B cell (primary cell): ENCODE data around the gene TACR2. TPM values are rescaled to one million over a fixed set of nuclear protein-coding genes. Genes with fewer than 3 reads are reported as not detected.

ENCODE experiments used
- ATAC-seq: fragments of 200-7000 bp; cut with Tn5 transposase; one replicate; pipeline ENCODE4 v1.10.0; 2021; ENCODE audit warnings: low read depth, mild to moderate bottlenecking, moderate number of reproducible peaks, moderate library complexity
- CTCF ChIA-PET: fragments of 350-600 bp; sonication (Branson Sonifier 250); formaldehyde crosslinking; loops from one replicate; lab custom pipeline; 2021; ENCODE audit warnings: antibody characterized with exemption, inconsistent platforms; lab: Charles Lee
- POLR2A ChIA-PET: fragments of 350-600 bp; sonication (Branson Sonifier 250); formaldehyde crosslinking; loops from one replicate; lab custom pipeline; 2021; ENCODE audit warnings: antibody characterized with exemption; lab: Charles Lee
- DNase-seq: peaks from one replicate; pipeline ENCODE4 v3.0.0; 2013
- H2AFZ ChIP-seq: 2 replicates; pipeline ENCODE4 v1.6.1; 2012; ENCODE audit warnings: mild to moderate bottlenecking, low read depth, low read length; ENCODE audit not compliant: insufficient read depth, poor library complexity, severe bottlenecking
- H3K27ac ChIP-seq, 2 donors: 1 replicate in 1 of 2; 2 replicates in 1 of 2; pipeline ENCODE4 v1.5.1; 2012 to 2013; ENCODE audit warnings: low read length in 2 of 2, mild to moderate bottlenecking in 2 of 2, moderate library complexity in 1 of 2
- H3K27me3 ChIP-seq, 4 experiments: fragments of 200-600 bp in 1 of 4; sonication (generic) in 1 of 4; replicated peaks in 1 of 4; 1 replicate in 2 of 4; 2 replicates in 2 of 4; pipeline versions ENCODE4 v1.6.1 to v1.7.0; 2013 to 2016; ENCODE audit warnings: low read length in 3 of 4, mild to moderate bottlenecking in 2 of 4, mixed read lengths in 1 of 4, moderate library complexity in 1 of 4; ENCODE audit not compliant: insufficient read depth in 4 of 4, control insufficient read depth in 3 of 4; ENCODE audit errors: control extremely low read depth in 1 of 4
- H3K36me3 ChIP-seq, 2 experiments: replicated peaks in 1 of 2; 1 replicate in 1 of 2; 2 replicates in 1 of 2; pipeline versions ENCODE4 v1.6.1 to v1.7.1; 2013; ENCODE audit warnings: low read length in 1 of 2; ENCODE audit not compliant: insufficient read depth in 2 of 2, control insufficient read depth in 1 of 2; ENCODE audit errors: control extremely low read depth in 1 of 2, extremely low read depth in 1 of 2
- H3K4me1 ChIP-seq, 2 donors: fragments of 200-600 bp in 1 of 2; sonication (generic) in 1 of 2; 1 replicate in 1 of 2; 2 replicates in 1 of 2; pipeline versions ENCODE4 v1.5.1 to v1.6.1; 2013 to 2017; ENCODE audit warnings: low read length in 2 of 2; ENCODE audit not compliant: control insufficient read depth in 2 of 2, insufficient read depth in 2 of 2
- H3K4me2 ChIP-seq: replicated peaks from 2 replicates; pipeline ENCODE3; 2012; ENCODE audit warnings: mild to moderate bottlenecking, low read depth, low read length; ENCODE audit not compliant: poor library complexity, severe bottlenecking
- H3K4me3 ChIP-seq, 5 experiments: fragments of 200-600 bp in 1 of 5; sonication (generic) in 1 of 5; 1 replicate in 3 of 5; 2 replicates in 2 of 5; pipeline versions ENCODE4 v1.5.1 to v1.7.0; 2011 to 2016; ENCODE audit warnings: low read length in 4 of 5, mild to moderate bottlenecking in 4 of 5, low read depth in 2 of 5, control low read depth in 1 of 5, moderate library complexity in 1 of 5; ENCODE audit not compliant: insufficient read depth in 1 of 5; ENCODE audit errors: control extremely low read depth in 1 of 5, extremely low read depth in 1 of 5
- H3K79me2 ChIP-seq: fragments of 200-600 bp; sonication (generic); one replicate; pipeline ENCODE4 v1.6.0; 2016; ENCODE audit warnings: low read length; ENCODE audit not compliant: control insufficient read depth, insufficient read depth
- H3K9ac ChIP-seq: fragments of 200-600 bp; sonication (generic); 2 replicates; pipeline ENCODE4 v1.6.1; 2017; ENCODE audit warnings: mild to moderate bottlenecking, low read length, moderate library complexity
- H3K9me3 ChIP-seq, 3 donors: one replicate each; pipeline versions ENCODE4 v1.6.1 to v1.7.1; 2013; ENCODE audit warnings: low read length in 2 of 3; ENCODE audit not compliant: control insufficient read depth in 2 of 3, insufficient read depth in 1 of 3; ENCODE audit errors: control extremely low read depth in 1 of 3
- H4K20me1 ChIP-seq: 2 replicates; pipeline ENCODE4 v1.6.0; 2012; ENCODE audit warnings: mild to moderate bottlenecking, low read length; ENCODE audit not compliant: insufficient read depth, control insufficient read depth, poor library complexity, severe bottlenecking
- H3K27ac Mint-ChIP-seq: one replicate; pipeline ENCODE4 v1.8.0; 2021; ENCODE audit warnings: mixed read lengths
- H3K27me3 Mint-ChIP-seq: one replicate; pipeline ENCODE4 v1.8.0; 2021; ENCODE audit warnings: mixed read lengths
- H3K4me1 Mint-ChIP-seq: one replicate; pipeline ENCODE4 v1.8.0; 2021; ENCODE audit warnings: mixed read lengths
- H3K4me3 Mint-ChIP-seq: one replicate; pipeline ENCODE4 v1.8.0; 2021; ENCODE audit warnings: mixed read lengths
- H3K9me3 Mint-ChIP-seq: one replicate; pipeline ENCODE4 v1.8.0; 2022; ENCODE audit warnings: mixed read lengths; ENCODE audit not compliant: insufficient read depth
- EZH2 ChIP-seq: IDR thresholded peaks from 2 replicates; pipeline ENCODE4 v1.6.1; 2012; ENCODE audit warnings: borderline replicate concordance, low read depth, mild to moderate bottlenecking, moderate library complexity, low read length; ENCODE audit not compliant: insufficient read depth, poor library complexity, severe bottlenecking
- WGBS: methylation state at CpG from one replicate; pipeline ENCODE4 v1.1.5; 2013; ENCODE audit warnings: missing lambda C conversion rate; ENCODE audit not compliant: insufficient coverage; 5-methylcytosine and 5-hydroxymethylcytosine counted together
- intact Hi-C: fragments of 100-400 bp; cut with micrococcal nuclease; formaldehyde crosslinking; loops from one replicate; pipeline ENCODE4 v1.10.0; 2022
- polyA plus RNA-seq: library from polyadenylated mRNA; depleted of rRNA; stranded (reverse); fragments of >200 nt; gene quantifications from 2 replicates; pipeline ENCODE4 v1.2.3, GENCODE V29; 2012
- total RNA-seq, 2 donors: library from RNA; stranded (reverse); fragments of 120-200 nt in 1 of 2; gene quantifications; 1 replicate in 1 of 2; 2 replicates in 1 of 2; pipeline versions ENCODE4 v1.2.3 to v1.2.4, GENCODE V29; 2013 to 2022
- TF ChIP-seq, protein P1 (sequence below): fragments of 200-600 bp; IDR thresholded peaks from one replicate; pipeline ENCODE4 v1.8.0; 2022; ENCODE audit warnings: antibody characterized with exemption, mild to moderate bottlenecking

TACR2 gene
- total and polyA plus RNA-seq, 2 donors (not counting 1 experiment from before 2014, with no cell fraction given): 0.18 TPM; not detected in 1

DNA sequence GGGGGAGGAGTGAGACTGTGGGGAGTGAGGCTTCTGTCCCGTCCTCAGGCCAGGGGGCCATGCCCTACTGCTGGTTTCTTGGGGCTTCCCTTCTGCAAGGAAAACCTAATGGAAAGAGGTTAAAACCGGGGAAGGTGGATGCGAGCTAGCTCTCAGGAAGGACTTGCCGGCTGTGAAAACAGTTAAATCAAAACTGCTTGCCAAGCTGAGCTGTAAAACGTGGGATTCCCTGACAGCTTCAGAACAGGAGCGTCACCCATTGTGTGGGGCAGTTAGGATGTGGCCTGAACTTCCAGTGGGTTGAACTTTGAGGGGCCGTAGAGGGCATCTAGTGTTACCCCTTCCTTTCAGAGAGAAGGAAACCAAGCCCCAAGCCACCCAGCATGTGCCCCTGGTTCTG lies 47.7 kb upstream of the TACR2 start:
- ATAC-seq (no peak), DNase-seq (no peak)
- H3K4me1 Mint-ChIP-seq: no peaks in the 10 kb centered on the region
- no peak overlapping the region for H3K4me3 Mint-ChIP-seq
- TF ChIP-seq, protein P1, sequence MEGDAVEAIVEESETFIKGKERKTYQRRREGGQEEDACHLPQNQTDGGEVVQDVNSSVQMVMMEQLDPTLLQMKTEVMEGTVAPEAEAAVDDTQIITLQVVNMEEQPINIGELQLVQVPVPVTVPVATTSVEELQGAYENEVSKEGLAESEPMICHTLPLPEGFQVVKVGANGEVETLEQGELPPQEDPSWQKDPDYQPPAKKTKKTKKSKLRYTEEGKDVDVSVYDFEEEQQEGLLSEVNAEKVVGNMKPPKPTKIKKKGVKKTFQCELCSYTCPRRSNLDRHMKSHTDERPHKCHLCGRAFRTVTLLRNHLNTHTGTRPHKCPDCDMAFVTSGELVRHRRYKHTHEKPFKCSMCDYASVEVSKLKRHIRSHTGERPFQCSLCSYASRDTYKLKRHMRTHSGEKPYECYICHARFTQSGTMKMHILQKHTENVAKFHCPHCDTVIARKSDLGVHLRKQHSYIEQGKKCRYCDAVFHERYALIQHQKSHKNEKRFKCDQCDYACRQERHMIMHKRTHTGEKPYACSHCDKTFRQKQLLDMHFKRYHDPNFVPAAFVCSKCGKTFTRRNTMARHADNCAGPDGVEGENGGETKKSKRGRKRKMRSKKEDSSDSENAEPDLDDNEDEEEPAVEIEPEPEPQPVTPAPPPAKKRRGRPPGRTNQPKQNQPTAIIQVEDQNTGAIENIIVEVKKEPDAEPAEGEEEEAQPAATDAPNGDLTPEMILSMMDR: no peak
- no peak for TF ChIP-seq EZH2
- H3K27me3 Mint-ChIP-seq: no peaks in the 10 kb centered on the region
- Histone ChIP-seq H2AFZ (no peak overlapping the region), H3K36me3 (no peaks in the 10 kb centered on the region), H3K27me3 (no peaks in the 10 kb centered on the region), H3K79me2 (no peaks in the 10 kb centered on the region), H3K27ac (no peak overlapping the region), H4K20me1 (no peaks in the 10 kb centered on the region), H3K4me3 (no peak overlapping the region), H3K4me1 (no peaks in the 10 kb centered on the region), H3K9ac (no peak overlapping the region), H3K4me2 (no peak overlapping the region), H3K9me3 (no peaks in the 10 kb centered on the region)
- H3K27ac Mint-ChIP-seq: no peak overlapping the region
- H3K9me3 Mint-ChIP-seq: no peaks in the 10 kb centered on the region
- intact Hi-C loops: no loop called here
- ChIA-PET POLR2A (no interaction called here), CTCF (no interaction called here)
- 92% methylated on average over 7 of the region's 7 CpGs for WGBS

DNA sequence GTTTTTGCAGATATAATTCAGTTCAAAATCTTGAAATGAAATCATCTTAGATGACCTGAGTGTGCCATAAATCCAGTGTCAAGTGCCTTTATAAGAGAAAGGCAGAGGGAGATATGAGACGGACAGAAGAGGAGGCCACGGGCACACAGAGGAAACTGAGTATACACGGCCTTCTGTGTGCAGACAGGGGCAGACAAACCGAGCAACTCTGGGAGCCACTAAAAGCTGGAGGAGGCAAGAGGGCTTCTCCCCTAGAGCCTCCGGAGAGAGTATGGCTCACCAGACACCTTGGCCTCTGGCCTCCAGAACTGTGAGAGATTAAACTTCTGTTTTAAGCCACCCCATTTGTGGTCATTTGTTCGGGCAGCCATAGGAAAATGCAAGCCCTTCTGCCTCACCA lies 47.2 kb upstream of the TACR2 start:
- no peak overlapping the region for H3K9ac ChIP-seq
- TF ChIP-seq, protein P1: no peak
- TF ChIP-seq EZH2: no peak
- no peaks in the 10 kb centered on the region for H3K9me3 ChIP-seq
- intact Hi-C loops: no loop called here
- Mint-ChIP-seq H3K9me3 (no peaks in the 10 kb centered on the region), H3K4me1 (no peaks in the 10 kb centered on the region), H3K4me3 (no peak overlapping the region), H3K27ac (no peak overlapping the region), H3K27me3 (no peaks in the 10 kb centered on the region)
- ATAC-seq: no peak
- ChIA-PET CTCF (no interaction called here), POLR2A (no interaction called here)
- H3K4me3 ChIP-seq: no peak overlapping the region
- no peaks in the 10 kb centered on the region for H3K79me2 ChIP-seq
- H4K20me1 ChIP-seq: no peaks in the 10 kb centered on the region
- no peaks in the 10 kb centered on the region for H3K27me3 ChIP-seq
- 95% methylated on average over 6 of the region's 6 CpGs for WGBS
- no peak overlapping the region for H2AFZ ChIP-seq
- H3K4me1 ChIP-seq: no peaks in the 10 kb centered on the region
- H3K4me2 ChIP-seq: no peak overlapping the region
- no peaks in the 10 kb centered on the region for H3K36me3 ChIP-seq
- no peak for DNase-seq
- no peak overlapping the region for H3K27ac ChIP-seq
